Upper lobe of left lung (tissue), 4 donors: Measurements from ENCODE around the gene PCDHGB4.
A peak's percentile ranks its signal among the peaks of the same experiment; 100 is the strongest.
"Not testable (repeated sequence)": the region's sequence is repeated elsewhere in the genome, so short reads cannot be mapped to it uniquely, and the experiment has no call there.

Experiments used
- CTCF ChIP-seq, 6 experiments: fragments of 450-650 bp in 4 of 6; fragments of 200-600 bp in 2 of 6; sonication (generic) in 2 of 6; IDR thresholded peaks; one replicate each; pipeline ENCODE4 v1.5.1; 2016 to 2019; ENCODE audit warnings: antibody characterized with exemption in 6 of 6
- POLR2A ChIP-seq, 4 donors: fragments of 450-650 bp; IDR thresholded peaks; one replicate each; pipeline ENCODE4 v1.5.1; 2016 to 2017; ENCODE audit warnings: antibody characterized with exemption in 4 of 4, mild to moderate bottlenecking in 2 of 4
- POLR2AphosphoS5 ChIP-seq, 2 donors: sonication (generic); formaldehyde crosslinking; IDR thresholded peaks; one replicate each; pipeline ENCODE4 v1.5.1; 2017; ENCODE audit warnings: antibody characterized with exemption in 2 of 2

GRCh38 chr5:141387557-141388311 is at the start of gene PCDHGB4:
- TF ChIP-seq CTCF (IDR thresholded peaks at IDR 0.05), result peak in 5 of 6 experiments; percentile 12 to 28 (median 13)
- not testable (repeated sequence) for TF ChIP-seq POLR2A, POLR2AphosphoS5 (IDR thresholded peaks at IDR 0.05)
